ENCODE results near the gene AFAP1.

The AFAP1 gene

DNA sequence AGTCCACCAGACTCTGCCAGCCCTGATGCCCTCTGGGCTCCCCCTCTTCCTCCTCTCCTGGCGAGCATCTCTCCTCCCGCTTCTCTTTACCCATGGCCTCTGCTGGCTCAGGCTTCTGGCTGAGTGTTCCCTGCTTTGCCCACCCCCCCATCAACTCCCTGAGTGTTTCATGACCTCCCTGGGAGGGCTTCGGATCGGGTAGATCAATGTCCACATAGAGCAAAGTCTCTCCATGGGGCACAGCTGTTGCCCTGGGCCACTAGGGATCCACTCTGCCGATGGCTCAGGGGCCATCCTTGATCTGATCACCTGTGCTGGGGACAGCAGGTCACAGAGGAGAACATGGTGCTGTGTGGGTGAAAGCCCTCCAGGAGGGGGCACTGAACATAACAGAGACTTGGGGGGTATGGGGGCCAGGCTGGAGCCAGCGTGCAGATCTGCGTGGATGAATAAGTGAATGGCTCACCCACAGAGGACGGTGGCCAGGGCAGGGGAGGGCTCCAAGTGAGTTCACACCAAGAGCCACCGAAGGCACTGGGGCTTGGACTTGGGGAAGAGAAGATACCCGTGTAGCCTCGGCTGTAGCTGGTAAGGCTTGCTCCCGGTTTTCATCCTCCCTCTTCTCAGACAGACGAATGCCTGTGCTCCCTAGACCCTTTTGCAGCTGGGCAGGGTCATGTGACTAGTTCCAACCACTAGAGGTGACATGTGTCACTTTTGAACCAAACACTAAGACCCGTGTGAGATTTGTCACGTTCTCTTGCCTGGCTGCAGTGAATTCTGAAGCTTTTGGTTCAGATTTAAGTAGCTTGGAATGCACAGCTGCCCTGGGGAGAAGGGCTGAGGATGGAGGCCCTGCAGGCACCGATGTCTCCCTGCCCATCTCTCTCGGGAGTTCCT is 23.2 kb upstream of the AFAP1 start:
- TF ChIP-seq, protein P1, sequence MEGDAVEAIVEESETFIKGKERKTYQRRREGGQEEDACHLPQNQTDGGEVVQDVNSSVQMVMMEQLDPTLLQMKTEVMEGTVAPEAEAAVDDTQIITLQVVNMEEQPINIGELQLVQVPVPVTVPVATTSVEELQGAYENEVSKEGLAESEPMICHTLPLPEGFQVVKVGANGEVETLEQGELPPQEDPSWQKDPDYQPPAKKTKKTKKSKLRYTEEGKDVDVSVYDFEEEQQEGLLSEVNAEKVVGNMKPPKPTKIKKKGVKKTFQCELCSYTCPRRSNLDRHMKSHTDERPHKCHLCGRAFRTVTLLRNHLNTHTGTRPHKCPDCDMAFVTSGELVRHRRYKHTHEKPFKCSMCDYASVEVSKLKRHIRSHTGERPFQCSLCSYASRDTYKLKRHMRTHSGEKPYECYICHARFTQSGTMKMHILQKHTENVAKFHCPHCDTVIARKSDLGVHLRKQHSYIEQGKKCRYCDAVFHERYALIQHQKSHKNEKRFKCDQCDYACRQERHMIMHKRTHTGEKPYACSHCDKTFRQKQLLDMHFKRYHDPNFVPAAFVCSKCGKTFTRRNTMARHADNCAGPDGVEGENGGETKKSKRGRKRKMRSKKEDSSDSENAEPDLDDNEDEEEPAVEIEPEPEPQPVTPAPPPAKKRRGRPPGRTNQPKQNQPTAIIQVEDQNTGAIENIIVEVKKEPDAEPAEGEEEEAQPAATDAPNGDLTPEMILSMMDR (IDR thresholded peaks at IDR 0.05), result no peak
- Histone ChIP-seq H3K27ac (no peak overlapping the region), H3K4me2 (ENCODE audit: low read length) (no peak overlapping the region), H3K9me3 (ENCODE audit: control insufficient read depth, low read length) (no peaks in the 10 kb centered on the region), H3K36me3 (ENCODE audit: control insufficient read depth, insufficient read depth, low read length) (no peaks in the 10 kb centered on the region), H3K27me3 (ENCODE audit: control insufficient read depth, insufficient read depth, low read length) (no peaks in the 10 kb centered on the region), H3K9ac (no peak overlapping the region), H2AFZ (no peak overlapping the region), H3K79me2 (no peaks in the 10 kb centered on the region), H3K4me3 (ENCODE audit: low read depth, low read length) (no peak overlapping the region), H3K4me1 (peaks cover 7% of the 10 kb centered on the region)

GRCh38 chr4:7960790-7961655 is 21.4 kb upstream of the AFAP1 start:
- H3K36me3 ChIP-seq (ENCODE audit: control insufficient read depth, insufficient read depth, low read length), result no peaks in the 10 kb centered on the region
- H3K4me2 ChIP-seq (ENCODE audit: low read length), result no peak overlapping the region
- H3K27ac ChIP-seq, result no peak overlapping the region
- H2AFZ ChIP-seq, result no peak overlapping the region
- no peak overlapping the region for H3K4me3 ChIP-seq (ENCODE audit: low read depth, low read length)
- no peaks in the 10 kb centered on the region for H3K9me3 ChIP-seq (ENCODE audit: control insufficient read depth, low read length)
- H3K79me2 ChIP-seq, result no peaks in the 10 kb centered on the region
- TF ChIP-seq, protein P1 (IDR thresholded peaks at IDR 0.05), result no peak
- no peaks in the 10 kb centered on the region for H3K27me3 ChIP-seq (ENCODE audit: control insufficient read depth, insufficient read depth, low read length)
- no peak overlapping the region for H3K9ac ChIP-seq
- H3K4me1 ChIP-seq, result peaks cover 7% of the 10 kb centered on the region

GRCh38 chr4:7960017-7960789 is 20.5 kb upstream of the AFAP1 start:
- TF ChIP-seq, protein P1 (IDR thresholded peaks at IDR 0.05), result no peak
- no peaks in the 10 kb centered on the region for H3K36me3 ChIP-seq (ENCODE audit: control insufficient read depth, insufficient read depth, low read length)
- no peak overlapping the region for H2AFZ ChIP-seq
- no peak overlapping the region for H3K4me3 ChIP-seq (ENCODE audit: low read depth, low read length)
- peaks cover 7% of the 10 kb centered on the region for H3K4me1 ChIP-seq
- H3K27me3 ChIP-seq (ENCODE audit: control insufficient read depth, insufficient read depth, low read length), result no peaks in the 10 kb centered on the region
- H3K4me2 ChIP-seq (ENCODE audit: low read length), result no peak overlapping the region
- H3K9ac ChIP-seq, result no peak overlapping the region
- no peaks in the 10 kb centered on the region for H3K79me2 ChIP-seq
- H3K27ac ChIP-seq, result no peak overlapping the region
- H3K9me3 ChIP-seq (ENCODE audit: control insufficient read depth, low read length), result no peaks in the 10 kb centered on the region

DNA sequence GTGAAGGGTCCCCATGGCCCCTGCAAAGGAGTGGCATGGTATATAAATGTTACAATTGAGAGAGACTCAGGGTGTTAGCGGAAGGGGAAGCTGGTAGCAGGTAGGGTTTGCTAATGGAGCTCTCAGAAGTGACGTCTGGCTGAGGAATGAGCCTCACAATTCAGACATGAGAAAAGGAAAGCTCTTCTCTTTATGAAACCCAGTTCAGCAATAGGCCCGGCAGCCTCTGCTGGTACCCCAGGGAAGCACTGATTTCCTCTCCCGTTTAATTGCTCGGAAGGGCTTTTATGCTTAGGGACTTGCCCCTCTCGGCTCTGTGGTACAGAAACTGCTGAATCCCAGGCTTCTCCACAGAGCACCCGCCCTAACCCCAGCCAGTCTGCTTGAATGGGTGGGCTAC is 19.4 kb upstream of the AFAP1 start:
- no peak overlapping the region for H2AFZ ChIP-seq
- no peak overlapping the region for H3K4me3 ChIP-seq (ENCODE audit: low read depth, low read length)
- no peak overlapping the region for H3K9ac ChIP-seq
- H3K27me3 ChIP-seq (ENCODE audit: control insufficient read depth, insufficient read depth, low read length), result no peaks in the 10 kb centered on the region
- no peaks in the 10 kb centered on the region for H3K79me2 ChIP-seq
- H3K27ac ChIP-seq, result no peak overlapping the region
- no peaks in the 10 kb centered on the region for H3K4me1 ChIP-seq
- H3K36me3 ChIP-seq (ENCODE audit: control insufficient read depth, insufficient read depth, low read length), result no peaks in the 10 kb centered on the region
- no peaks in the 10 kb centered on the region for H3K9me3 ChIP-seq (ENCODE audit: control insufficient read depth, low read length)
- H3K4me2 ChIP-seq (ENCODE audit: low read length), result no peak overlapping the region
- TF ChIP-seq, protein P1 (IDR thresholded peaks at IDR 0.05), result no peak
